Ishikawa (cell line): ENCODE measurements around the gene RAB11B.
A peak's percentile ranks its signal among the peaks of the same experiment; 100 is the strongest.

Source experiments
- CEBPB ChIP-seq: IDR thresholded peaks from 2 replicates; pipeline ENCODE4 v1.6.1; 2012
- CREB1 ChIP-seq: IDR thresholded peaks from 2 replicates; pipeline ENCODE4 v1.6.1; 2012; ENCODE audit warnings: low read depth
- EGR1 ChIP-seq: IDR thresholded peaks from 2 replicates; pipeline ENCODE4 v1.6.1; 2012
- EP300 ChIP-seq: IDR thresholded peaks from 2 replicates; pipeline ENCODE4 v1.6.1; 2012; ENCODE audit warnings: borderline replicate concordance
- FOXM1 ChIP-seq: IDR thresholded peaks from 2 replicates; pipeline ENCODE4 v1.6.1; 2012; ENCODE audit warnings: low read depth, borderline replicate concordance
- MAX ChIP-seq: IDR thresholded peaks from 2 replicates; pipeline ENCODE4 v1.6.1; 2012
- NFIC ChIP-seq: IDR thresholded peaks from 2 replicates; pipeline ENCODE4 v1.6.1; 2012
- RAD21 ChIP-seq: IDR thresholded peaks from 2 replicates; pipeline ENCODE4 v1.6.1; 2012; ENCODE audit warnings: low read depth
- REST ChIP-seq: IDR thresholded peaks from 2 replicates; pipeline ENCODE4 v1.6.1; 2012; ENCODE audit warnings: low read depth, mild to moderate bottlenecking
- TAF1 ChIP-seq: IDR thresholded peaks from 2 replicates; pipeline ENCODE4 v1.6.1; 2012; ENCODE audit warnings: low read depth, mild to moderate bottlenecking
- TCF12 ChIP-seq: IDR thresholded peaks from 2 replicates; pipeline ENCODE4 v1.6.1; 2012; ENCODE audit warnings: low read depth
- TEAD4 ChIP-seq: IDR thresholded peaks from 2 replicates; pipeline ENCODE4 v1.6.1; 2012
- USF1 ChIP-seq: IDR thresholded peaks from 2 replicates; pipeline ENCODE4 v1.6.1; 2012
- YY1 ChIP-seq: IDR thresholded peaks from 2 replicates; pipeline ENCODE4 v1.6.1; 2012; ENCODE audit warnings: low read depth
- ZBTB7A ChIP-seq: IDR thresholded peaks from 2 replicates; pipeline ENCODE4 v1.6.1; 2012; ENCODE audit warnings: low read depth

RAB11B gene

GRCh38 chr19:8389891-8390616, at the start of gene RAB11B:
Gene RAB11B, plus strand, starts transcription at chr19:8390360. Its CDS starts 57 bp downstream, at chr19:8390417.
- peak; percentile 98 for TF ChIP-seq CREB1
- TF ChIP-seq REST: no peak
- 0 out of 2 replicates have a peak, but pooled peaks have one; percentile 42 for TF ChIP-seq ZBTB7A
- no peak; the same call in 1 of the 2 replicates for TF ChIP-seq EP300
- 0 out of 2 replicates have a peak, but pooled peaks have one; percentile 23 for TF ChIP-seq FOXM1
- no peak for TF ChIP-seq YY1
- no peak for TF ChIP-seq RAD21
- no peak for TF ChIP-seq NFIC
- no peak for TF ChIP-seq TCF12
- no peak for TF ChIP-seq CEBPB
- 0 out of 2 replicates have a peak, but pooled peaks have one; percentile 65 for TF ChIP-seq TAF1
- TF ChIP-seq TEAD4: peak; percentile 76
- peak; percentile 37; the same call in 1 of the 2 replicates for TF ChIP-seq EGR1
- peak; percentile 46; the same call in 1 of the 2 replicates for TF ChIP-seq USF1
- TF ChIP-seq MAX: peak; percentile 26; the same call in 1 of the 2 replicates

GRCh38 chr19:8342316-8342683, 47.9 kb upstream of the RAB11B start:
- no peak for TF ChIP-seq TCF12
- no peak for TF ChIP-seq TAF1
- TF ChIP-seq CREB1: no peak
- TF ChIP-seq YY1: no peak
- no peak for TF ChIP-seq USF1
- no peak for TF ChIP-seq FOXM1
- TF ChIP-seq EGR1: no peak
- no peak for TF ChIP-seq REST
- no peak for TF ChIP-seq TEAD4
- TF ChIP-seq ZBTB7A: no peak
- TF ChIP-seq MAX: no peak
- TF ChIP-seq CEBPB: no peak
- TF ChIP-seq RAD21: no peak
- TF ChIP-seq NFIC: no peak
- TF ChIP-seq EP300: no peak

DNA sequence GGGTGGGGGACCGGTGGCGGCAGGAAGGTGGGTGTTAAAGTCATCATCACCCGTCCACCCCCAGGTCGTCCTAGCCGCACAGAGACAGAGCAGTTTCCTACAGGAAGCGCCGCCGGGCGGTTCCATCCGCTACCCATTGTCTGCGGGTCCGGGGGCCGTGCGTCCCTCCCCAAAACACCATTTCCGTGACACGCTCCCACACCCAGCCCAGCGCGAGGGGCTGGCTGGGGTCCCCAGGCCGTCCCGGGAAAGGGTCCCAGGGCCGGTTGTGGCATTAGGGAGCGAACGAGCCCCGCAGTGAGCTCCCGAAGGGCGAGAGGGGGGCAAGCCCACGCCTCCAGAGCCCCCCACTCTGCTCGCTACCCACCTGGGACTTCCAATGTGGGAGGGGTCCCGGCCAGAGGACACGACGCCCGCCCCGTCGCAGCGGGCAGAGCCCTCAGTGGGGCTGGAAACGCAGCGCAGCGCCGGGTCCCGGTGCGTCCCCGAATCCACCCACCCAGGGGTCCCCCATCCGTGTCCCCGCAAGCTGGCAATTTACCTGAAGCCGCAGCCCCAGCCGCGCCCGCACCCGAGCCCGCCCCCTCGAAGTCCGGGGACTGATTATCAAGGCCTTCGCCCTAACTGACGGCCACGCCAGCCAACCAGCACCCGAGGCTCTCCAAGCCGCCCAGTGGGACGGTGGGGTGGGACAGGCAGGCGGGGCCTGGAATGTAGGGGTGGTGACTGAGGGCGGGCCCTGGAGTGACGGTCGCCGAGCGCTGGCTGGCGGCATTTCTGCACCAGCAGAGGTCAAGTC, 47.3 kb upstream of the RAB11B start, which contains the start of gene KANK3:
KANK3 (minus strand) TSS at position 579 of the 799 bp plus-strand sequence. CDS start 5,434 bp downstream, outside the sequence.
- no peak for TF ChIP-seq YY1
- TF ChIP-seq MAX: peak; percentile 17; the same call in 1 of the 2 replicates
- no peak for TF ChIP-seq USF1
- no peak for TF ChIP-seq RAD21
- TF ChIP-seq FOXM1: no peak
- TF ChIP-seq NFIC: no peak
- TF ChIP-seq CEBPB: no peak
- peak; percentile 93 for TF ChIP-seq ZBTB7A
- TF ChIP-seq CREB1: no peak
- no peak for TF ChIP-seq EP300
- TF ChIP-seq REST: no peak
- TF ChIP-seq TEAD4: peak; percentile 91
- TF ChIP-seq TAF1: 0 out of 2 replicates have a peak, but pooled peaks have one; percentile 20
- no peak for TF ChIP-seq EGR1
- 0 out of 2 replicates have a peak, but pooled peaks have one; percentile 25 for TF ChIP-seq TCF12
